Ectodermal cell (in vitro differentiated cells): ENCODE data around the gene HSPA9. TPM values are rescaled to one million over a fixed set of nuclear protein-coding genes. Genes with fewer than 3 reads are reported as not detected.
A peak's percentile ranks its signal among the peaks of the same experiment; 100 is the strongest.

Experiments used
- H3K27ac ChIP-seq: 2 replicates; pipeline ENCODE4 v1.7.0; 2013; ENCODE audit warnings: mild to moderate bottlenecking, low read depth, low read length; ENCODE audit not compliant: insufficient read depth, poor library complexity, severe bottlenecking
- H3K27me3 ChIP-seq: 2 replicates; pipeline ENCODE4 v1.7.0; 2013; ENCODE audit warnings: mild to moderate bottlenecking, low read length; ENCODE audit not compliant: insufficient read depth, control insufficient read depth, poor library complexity, severe bottlenecking
- H3K36me3 ChIP-seq: one replicate; pipeline ENCODE4 v1.7.0; 2013; ENCODE audit warnings: low read length; ENCODE audit not compliant: control insufficient read depth, insufficient read depth
- H3K4me1 ChIP-seq: one replicate; pipeline ENCODE4 v1.7.0; 2013; ENCODE audit warnings: low read length; ENCODE audit not compliant: control insufficient read depth, insufficient read depth
- H3K4me3 ChIP-seq: 2 replicates; pipeline ENCODE4 v1.7.0; 2013; ENCODE audit warnings: low read depth, low read length, control low read depth; ENCODE audit not compliant: insufficient read depth
- H3K9me3 ChIP-seq: 2 replicates; pipeline ENCODE4 v1.7.0; 2013; ENCODE audit warnings: mild to moderate bottlenecking, low read length, moderate library complexity; ENCODE audit not compliant: control insufficient read depth
- WGBS, 2 experiments: methylation state at CpG; one replicate each; pipeline ENCODE4 v1.1.7; 2013; ENCODE audit warnings: missing lambda C conversion rate in 2 of 2; 5-methylcytosine and 5-hydroxymethylcytosine counted together
- polyA plus RNA-seq, 4 experiments: library from polyadenylated mRNA; stranded (reverse); fragments of 50-300 nt; gene quantifications; one replicate each; pipeline ENCODE4 v1.2.3, GENCODE V29; 2013

The HSPA9 gene
- polyA plus RNA-seq (2013, experiment 1 of 4) = 217 TPM
- 200 TPM for polyA plus RNA-seq (2013, experiment 2 of 4)
- polyA plus RNA-seq (2013, experiment 3 of 4) = 132 TPM
- 137 TPM for polyA plus RNA-seq (2013, experiment 4 of 4)

- WGBS, 2 experiments = 1% methylated on average over 73 of the region's 73 CpGs
- Histone ChIP-seq H3K36me3 (peaks cover 26% of the 10 kb centered on the region), H3K4me3 (peak within 1 kb of the TSS; percentile 59), H3K27ac (peak within 1 kb of the TSS; percentile 100), H3K27me3 (no peaks in the 10 kb centered on the region), H3K4me1 (peaks cover 5% of the 10 kb centered on the region), H3K9me3 (no peaks in the 10 kb centered on the region)
Observed at GRCh38 chr5:138575194-138576015, at the start of gene HSPA9. Gene HSPA9, minus strand, starts transcription at chr5:138575401. Its CDS starts 83 bp downstream, at chr5:138575318.

DNA sequence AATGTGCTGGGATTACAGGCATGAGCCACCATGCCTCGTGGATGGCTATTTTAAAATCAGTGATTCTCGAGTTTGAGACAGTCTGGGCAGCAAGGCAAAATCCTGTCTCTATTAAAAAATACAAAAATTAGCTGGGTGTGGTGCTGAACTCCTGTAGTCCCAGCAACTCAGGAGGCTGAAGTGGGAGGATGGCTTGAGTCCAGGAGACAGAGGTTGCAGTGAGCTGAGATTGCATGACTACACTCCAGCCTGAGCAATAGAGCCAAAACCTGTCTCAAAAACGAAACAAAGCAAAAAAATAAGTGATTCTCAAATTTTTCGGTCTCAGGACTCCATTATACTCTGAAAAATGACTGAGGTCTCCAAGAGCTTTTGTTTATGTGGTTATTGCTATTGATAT lies 47.9 kb upstream of the HSPA9 start:
- Histone ChIP-seq H3K27ac (no peak overlapping the region), H3K36me3 (no peaks in the 10 kb centered on the region), H3K4me1 (no peaks in the 10 kb centered on the region), H3K4me3 (no peak overlapping the region), H3K9me3 (no peaks in the 10 kb centered on the region), H3K27me3 (no peaks in the 10 kb centered on the region)
- WGBS, 2 experiments = 94 to 96% methylated on average over 4 of the region's 4 CpGs

- 63 to 67% methylated on average over 4 of the region's 4 CpGs for WGBS, 2 experiments
- Histone ChIP-seq H3K27ac (no peak overlapping the region), H3K9me3 (no peaks in the 10 kb centered on the region), H3K27me3 (no peaks in the 10 kb centered on the region), H3K4me3 (no peak overlapping the region), H3K36me3 (no peaks in the 10 kb centered on the region), H3K4me1 (no peaks in the 10 kb centered on the region)
Observed at GRCh38 chr5:138622051-138622450, 46.9 kb upstream of the HSPA9 start.

DNA sequence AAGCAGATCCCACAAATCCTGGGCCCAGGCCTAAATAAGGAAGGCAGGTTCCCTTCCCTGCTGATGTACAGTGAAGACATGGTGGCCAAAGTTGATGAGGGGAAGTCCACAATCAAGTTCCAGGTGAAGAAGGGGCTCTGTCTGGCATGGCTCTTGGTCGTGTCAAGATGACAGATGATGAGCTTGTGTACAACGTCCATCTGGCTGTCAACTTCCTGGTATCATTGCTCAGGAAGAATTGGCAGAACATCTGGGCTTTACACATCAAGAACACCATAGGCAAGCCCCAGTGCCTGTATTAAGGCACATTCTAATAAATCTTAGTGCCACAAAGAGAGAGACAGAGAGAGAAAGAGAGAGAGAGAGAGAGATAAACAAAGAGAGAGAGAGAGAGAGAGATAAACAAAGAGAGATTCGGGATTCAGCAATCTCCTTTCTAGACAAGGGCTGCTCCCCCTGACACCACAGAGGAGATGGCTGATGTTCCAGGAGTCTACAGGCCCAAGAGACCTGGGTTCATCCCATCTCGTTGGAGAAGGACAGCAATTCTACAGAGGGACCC lies 45.5 kb upstream of the HSPA9 start:
- Histone ChIP-seq H3K9me3 (no peaks in the 10 kb centered on the region), H3K36me3 (no peaks in the 10 kb centered on the region), H3K27me3 (no peaks in the 10 kb centered on the region), H3K27ac (no peak overlapping the region), H3K4me1 (no peaks in the 10 kb centered on the region), H3K4me3 (no peak overlapping the region)
- WGBS, 2 experiments = 90 to 91% methylated on average over 4 of the region's 4 CpGs

- Histone ChIP-seq H3K27ac (no peak overlapping the region), H3K4me1 (peaks cover 4% of the 10 kb centered on the region), H3K9me3 (no peaks in the 10 kb centered on the region), H3K36me3 (no peaks in the 10 kb centered on the region), H3K27me3 (no peaks in the 10 kb centered on the region), H3K4me3 (no peak overlapping the region)
- WGBS, 2 experiments = 92 to 94% methylated on average over 4 to 5 of the region's 5 CpGs
Observed at GRCh38 chr5:138616508-138616907, 41.3 kb upstream of the HSPA9 start.

GRCh38 chr5:138615461-138615860 lies 40.3 kb upstream of the HSPA9 start:
- H3K27ac ChIP-seq = no peak overlapping the region
- no peaks in the 10 kb centered on the region for H3K9me3 ChIP-seq
- H3K36me3 ChIP-seq = no peaks in the 10 kb centered on the region
- no peaks in the 10 kb centered on the region for H3K27me3 ChIP-seq
- WGBS, 2 experiments = 90 to 92% methylated on average over 3 of the region's 3 CpGs
- H3K4me3 ChIP-seq = no peak overlapping the region
- peaks cover 14% of the 10 kb centered on the region for H3K4me1 ChIP-seq

GRCh38 chr5:138611678-138612218 lies 36.5 kb upstream of the HSPA9 start:
- H3K27ac ChIP-seq = peak overlapping the region; percentile 65
- WGBS, 2 experiments = 61 to 63% methylated on average over 4 of the region's 5 CpGs
- peak overlapping the region; percentile 33 for H3K4me3 ChIP-seq

DNA sequence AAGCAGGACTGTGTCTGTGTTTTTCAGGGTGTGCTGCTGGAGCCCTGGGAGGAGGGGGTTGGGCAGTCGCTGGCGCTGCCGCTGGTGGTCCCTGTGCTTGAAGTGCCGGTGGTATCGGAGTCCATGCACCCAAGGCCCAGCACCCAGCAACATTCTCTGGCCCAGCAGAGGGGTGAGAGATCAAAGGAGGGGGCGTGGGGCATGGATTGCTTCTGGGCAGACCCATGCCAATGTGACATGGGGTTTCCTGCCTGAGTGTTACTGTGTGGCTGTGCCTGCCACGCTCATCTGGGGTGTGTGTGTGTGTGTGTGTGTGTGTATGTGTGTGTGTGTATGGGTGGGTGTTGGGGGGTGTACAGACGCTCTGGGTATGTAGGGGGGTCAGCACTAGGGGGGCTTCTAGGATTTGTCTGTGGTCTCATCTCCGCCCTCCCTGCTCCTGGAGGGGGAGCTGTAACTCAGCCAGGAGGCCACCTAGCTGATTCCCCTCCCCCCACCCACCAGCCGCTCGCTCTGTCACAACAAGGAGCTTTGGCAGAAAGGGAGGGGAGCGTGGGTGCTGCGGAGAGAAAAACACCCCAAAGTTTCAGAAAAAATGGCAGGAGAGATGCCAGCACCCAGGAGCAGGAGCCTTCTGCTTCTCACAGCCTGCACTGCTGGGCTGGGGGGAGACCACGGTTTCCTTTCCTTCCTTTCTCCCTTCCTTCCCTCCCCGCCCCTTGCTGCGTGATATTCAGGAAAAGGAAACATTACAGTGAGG lies 35.9 kb upstream of the HSPA9 start:
- WGBS, 2 experiments = 10% methylated on average over 13 to 14 of the region's 16 CpGs
- Histone ChIP-seq H3K27me3 (no peaks in the 10 kb centered on the region), H3K4me1 (peaks cover 37% of the 10 kb centered on the region), H3K9me3 (no peaks in the 10 kb centered on the region), H3K4me3 (peak overlapping the region; percentile 33), H3K36me3 (no peaks in the 10 kb centered on the region), H3K27ac (peak overlapping the region; percentile 65)

More at GRCh38 chr5:138611678-138612218, 36.5 kb upstream of the HSPA9 start:
- Histone ChIP-seq H3K36me3 (no peaks in the 10 kb centered on the region), H3K4me1 (peaks cover 30% of the 10 kb centered on the region), H3K9me3 (no peaks in the 10 kb centered on the region), H3K27me3 (no peaks in the 10 kb centered on the region)

GRCh38 chr5:138610415-138610917 lies 35.3 kb upstream of the HSPA9 start:
- no peaks in the 10 kb centered on the region for H3K27me3 ChIP-seq
- WGBS, 2 experiments = 7 to 13% methylated on average over 10 of the region's 10 CpGs
- H3K9me3 ChIP-seq = no peaks in the 10 kb centered on the region
- peaks cover 40% of the 10 kb centered on the region for H3K4me1 ChIP-seq
- H3K4me3 ChIP-seq = peak overlapping the region; percentile 33
- H3K27ac ChIP-seq = peak overlapping the region; percentile 65
- H3K36me3 ChIP-seq = no peaks in the 10 kb centered on the region
